MM.1S (cell line): Measurements from ENCODE around the gene TIMP4.

Source experiments
- DNase-seq: peaks from one replicate; pipeline ENCODE4 v3.0.0-alpha.2; 2015
- H2AFZ ChIP-seq: fragments of 300-600 bp; sonication (generic); 2 replicates; pipeline ENCODE4 v1.6.0; 2016; ENCODE audit warnings: antibody characterized with exemption, low read length
- H3F3A ChIP-seq: fragments of 300-600 bp; sonication (generic); 2 replicates; pipeline ENCODE4 v1.6.1; 2016; ENCODE audit warnings: mild to moderate bottlenecking, antibody characterized with exemption, low read length, moderate library complexity, mixed read lengths; ENCODE audit not compliant: insufficient read depth
- H3K27ac ChIP-seq: fragments of 300-600 bp; sonication (generic); 2 replicates; pipeline ENCODE4 v1.5.1; 2016; ENCODE audit warnings: mild to moderate bottlenecking, low read length
- H3K27me3 ChIP-seq: fragments of 300-600 bp; sonication (generic); replicated peaks from 2 replicates; pipeline ENCODE4 v1.6.0; 2016; ENCODE audit warnings: low read length; ENCODE audit not compliant: insufficient read depth
- H3K36me3 ChIP-seq: fragments of 300-600 bp; sonication (generic); replicated peaks from 2 replicates; pipeline ENCODE4 v1.6.1; 2016; ENCODE audit warnings: mild to moderate bottlenecking, low read length, mixed read lengths; ENCODE audit not compliant: insufficient read depth
- H3K4me1 ChIP-seq: fragments of 300-600 bp; sonication (generic); 2 replicates; pipeline ENCODE4 v1.6.1; 2016; ENCODE audit warnings: low read length, mixed read lengths
- H3K4me2 ChIP-seq: fragments of 300-600 bp; sonication (generic); 2 replicates; pipeline ENCODE4 v1.6.0; 2016; ENCODE audit warnings: low read depth, low read length
- H3K4me3 ChIP-seq: fragments of 300-600 bp; sonication (generic); 2 replicates; pipeline ENCODE4 v1.5.1; 2016; ENCODE audit warnings: low read length, mixed read lengths
- H3K79me2 ChIP-seq: fragments of 300-600 bp; sonication (generic); 2 replicates; pipeline ENCODE4 v1.6.1; 2016; ENCODE audit warnings: mixed run types, low read length, mixed read lengths
- H3K9ac ChIP-seq: fragments of 300-600 bp; sonication (generic); 2 replicates; pipeline ENCODE4 v1.6.1; 2016; ENCODE audit warnings: low read length, mixed read lengths
- H3K9me2 ChIP-seq: fragments of 300-600 bp; sonication (generic); replicated peaks from 2 replicates; pipeline ENCODE4 v1.6.1; 2016; ENCODE audit warnings: mild to moderate bottlenecking, low read length, mixed read lengths; ENCODE audit not compliant: insufficient read depth
- H3K9me3 ChIP-seq: fragments of 300-600 bp; sonication (generic); replicated peaks from 2 replicates; pipeline ENCODE4 v1.6.1; 2016; ENCODE audit warnings: mild to moderate bottlenecking, low read length, mixed read lengths; ENCODE audit not compliant: insufficient read depth
- H4K20me1 ChIP-seq: fragments of 300-600 bp; sonication (generic); 2 replicates; pipeline ENCODE4 v1.6.1; 2016; ENCODE audit warnings: mild to moderate bottlenecking, low read length, moderate library complexity, mixed read lengths; ENCODE audit not compliant: insufficient read depth
- EZH2 ChIP-seq: fragments of 300-600 bp; sonication (generic); optimal IDR thresholded peaks from 2 replicates; pipeline ENCODE3; 2017; ENCODE audit warnings: low read depth, mild to moderate bottlenecking, antibody characterized with exemption, low read length, mixed read lengths
- EZH2phosphoT487 ChIP-seq: fragments of 300-600 bp; sonication (generic); IDR thresholded peaks from 2 replicates; pipeline ENCODE4 v1.6.1; 2018; ENCODE audit warnings: antibody characterized with exemption, low read length
- TF ChIP-seq, protein P1 (sequence below): fragments of 300-600 bp; sonication (generic); IDR thresholded peaks from 2 replicates; pipeline ENCODE4 v1.5.1; 2016; ENCODE audit warnings: antibody characterized with exemption, low read length, mixed read lengths

The TIMP4 gene

DNA sequence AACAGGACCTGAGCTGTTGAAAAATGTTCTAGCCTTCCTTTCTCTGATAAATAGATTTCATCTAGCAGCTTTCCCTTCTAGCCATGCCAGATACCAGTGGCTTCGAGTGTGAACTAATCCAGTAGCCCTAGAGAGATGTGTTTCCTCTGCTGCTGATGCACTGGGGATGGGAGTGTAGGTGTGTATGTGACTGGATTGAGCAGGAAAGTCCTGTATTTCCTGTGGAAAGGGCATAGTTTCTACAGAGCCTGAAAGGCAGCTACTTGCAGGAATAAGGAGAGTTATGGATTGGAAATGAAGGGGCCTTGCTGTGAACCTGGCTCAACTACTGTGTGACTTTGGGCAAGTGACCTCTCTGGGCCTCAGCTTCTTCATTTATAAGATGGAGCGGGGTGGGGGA lies 8.6 kb downstream of the TIMP4 start:
- Histone ChIP-seq H2AFZ (no peak overlapping the region), H4K20me1 (no peaks in the 10 kb centered on the region), H3K9me3 (no peaks in the 10 kb centered on the region), H3K9ac (no peak overlapping the region), H3K4me3 (no peak overlapping the region), H3K27ac (no peak overlapping the region), H3K27me3 (no peaks in the 10 kb centered on the region), H3K9me2 (no peaks in the 10 kb centered on the region), H3K79me2 (no peaks in the 10 kb centered on the region), H3K4me1 (no peaks in the 10 kb centered on the region), H3K36me3 (no peaks in the 10 kb centered on the region), H3K4me2 (no peak overlapping the region), H3F3A (no peaks in the 10 kb centered on the region)
- TF ChIP-seq EZH2phosphoT487 (no peak), EZH2 (no peak)
- TF ChIP-seq, protein P1, sequence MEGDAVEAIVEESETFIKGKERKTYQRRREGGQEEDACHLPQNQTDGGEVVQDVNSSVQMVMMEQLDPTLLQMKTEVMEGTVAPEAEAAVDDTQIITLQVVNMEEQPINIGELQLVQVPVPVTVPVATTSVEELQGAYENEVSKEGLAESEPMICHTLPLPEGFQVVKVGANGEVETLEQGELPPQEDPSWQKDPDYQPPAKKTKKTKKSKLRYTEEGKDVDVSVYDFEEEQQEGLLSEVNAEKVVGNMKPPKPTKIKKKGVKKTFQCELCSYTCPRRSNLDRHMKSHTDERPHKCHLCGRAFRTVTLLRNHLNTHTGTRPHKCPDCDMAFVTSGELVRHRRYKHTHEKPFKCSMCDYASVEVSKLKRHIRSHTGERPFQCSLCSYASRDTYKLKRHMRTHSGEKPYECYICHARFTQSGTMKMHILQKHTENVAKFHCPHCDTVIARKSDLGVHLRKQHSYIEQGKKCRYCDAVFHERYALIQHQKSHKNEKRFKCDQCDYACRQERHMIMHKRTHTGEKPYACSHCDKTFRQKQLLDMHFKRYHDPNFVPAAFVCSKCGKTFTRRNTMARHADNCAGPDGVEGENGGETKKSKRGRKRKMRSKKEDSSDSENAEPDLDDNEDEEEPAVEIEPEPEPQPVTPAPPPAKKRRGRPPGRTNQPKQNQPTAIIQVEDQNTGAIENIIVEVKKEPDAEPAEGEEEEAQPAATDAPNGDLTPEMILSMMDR = no peak
- no peak for DNase-seq

DNA sequence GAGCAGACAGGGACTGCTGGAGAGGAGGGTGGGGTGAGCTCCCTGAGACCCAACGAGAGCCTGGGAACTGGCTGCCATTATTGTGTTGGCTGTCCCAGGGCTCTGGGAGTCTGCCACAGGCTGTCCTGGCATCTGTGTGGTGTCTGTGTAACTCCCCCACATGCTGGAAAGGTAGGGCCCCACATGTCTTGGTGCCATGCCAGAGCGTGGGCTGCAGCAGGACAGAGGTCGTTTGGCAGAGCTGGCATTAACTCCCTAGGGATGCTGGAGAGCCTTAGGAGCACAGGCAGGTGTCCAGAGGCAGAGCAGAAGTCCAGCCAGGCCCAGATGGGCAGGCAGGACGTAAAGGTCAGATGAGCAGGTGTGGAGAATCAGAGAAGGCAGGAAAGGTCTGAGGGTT lies 9.7 kb downstream of the TIMP4 start:
- TF ChIP-seq EZH2phosphoT487 (no peak), EZH2 (no peak)
- TF ChIP-seq, protein P1 = no peak

DNA sequence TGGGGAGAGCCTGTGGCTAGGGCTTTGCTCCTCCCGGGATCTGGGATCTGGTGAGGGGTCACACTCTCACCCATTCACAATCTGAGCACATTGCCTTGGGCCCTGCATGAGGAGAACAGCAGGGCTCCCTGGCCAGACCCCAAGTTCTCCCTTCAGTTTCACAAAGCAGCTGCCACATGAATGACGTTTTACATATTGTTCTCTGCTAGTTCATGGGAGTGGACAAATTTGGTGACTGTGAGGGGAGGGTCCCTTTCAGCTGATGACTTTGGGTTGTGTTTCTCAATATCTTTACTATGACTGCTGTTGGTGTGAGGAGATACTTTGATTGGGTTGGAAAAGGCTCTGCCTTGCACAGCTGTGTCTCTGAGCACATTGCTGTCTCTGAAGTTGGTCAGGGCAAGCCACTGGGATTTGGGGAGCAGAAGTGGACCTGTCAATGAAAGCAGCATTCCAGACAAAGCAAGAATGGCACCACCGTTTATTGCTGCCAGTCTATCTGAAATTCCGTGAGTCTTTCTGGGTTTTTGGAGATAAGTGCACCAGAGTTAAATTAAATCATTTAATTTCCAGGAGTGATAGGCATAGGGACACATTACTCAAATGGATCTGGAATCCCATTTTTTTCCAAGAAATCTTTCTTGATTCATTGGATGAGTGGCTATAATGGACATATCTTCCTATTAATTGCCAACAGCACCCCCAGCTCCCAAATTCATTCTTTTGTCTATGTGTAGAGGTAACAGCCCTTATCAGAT lies 10.3 kb downstream of the TIMP4 start:
- no peak overlapping the region for H2AFZ ChIP-seq
- H3K36me3 ChIP-seq = no peaks in the 10 kb centered on the region
- no peaks in the 10 kb centered on the region for H4K20me1 ChIP-seq
- TF ChIP-seq EZH2 (no peak), EZH2phosphoT487 (no peak)
- TF ChIP-seq, protein P1 = no peak
- H3K27me3 ChIP-seq = no peaks in the 10 kb centered on the region
- no peaks in the 10 kb centered on the region for H3K79me2 ChIP-seq
- no peak for DNase-seq
- H3K9ac ChIP-seq = no peak overlapping the region
- no peaks in the 10 kb centered on the region for H3F3A ChIP-seq
- H3K4me2 ChIP-seq = no peak overlapping the region
- H3K9me2 ChIP-seq = no peaks in the 10 kb centered on the region
- no peak overlapping the region for H3K4me3 ChIP-seq
- no peaks in the 10 kb centered on the region for H3K4me1 ChIP-seq
- no peak overlapping the region for H3K27ac ChIP-seq
- no peaks in the 10 kb centered on the region for H3K9me3 ChIP-seq

More for the DNA sequence above, 9.7 kb downstream of the TIMP4 start:
- DNase-seq = no peak
- H3K9me3 ChIP-seq = no peaks in the 10 kb centered on the region
- H3K4me3 ChIP-seq = no peak overlapping the region
- no peaks in the 10 kb centered on the region for H4K20me1 ChIP-seq
- H3K79me2 ChIP-seq = no peaks in the 10 kb centered on the region
- no peaks in the 10 kb centered on the region for H3K36me3 ChIP-seq
- no peak overlapping the region for H3K27ac ChIP-seq
- no peaks in the 10 kb centered on the region for H3F3A ChIP-seq
- no peak overlapping the region for H3K9ac ChIP-seq
- H3K27me3 ChIP-seq = no peaks in the 10 kb centered on the region
- no peaks in the 10 kb centered on the region for H3K4me1 ChIP-seq
- H3K9me2 ChIP-seq = no peaks in the 10 kb centered on the region
- H2AFZ ChIP-seq = no peak overlapping the region
- H3K4me2 ChIP-seq = no peak overlapping the region
